ENCODE results near the gene GIPR.

The GIPR gene

GRCh38 chr19:45640849-45641273 lies 27.2 kb upstream of the GIPR start:
- DNase-seq (ENCODE audit: low spot score in 2 of 2) (peak in 1 of 2 donors; percentile 14), ATAC-seq (replicated peaks; ENCODE audit: extremely low read depth, poor library complexity, severe bottlenecking) (no peak)
- Mint-ChIP-seq H3K27ac (ENCODE audit: low read depth) (peak overlapping the region; percentile 97), H3K4me3 (peak overlapping the region; percentile 78), H3K27me3 (no peaks in the 10 kb centered on the region), H3K36me3 (ENCODE audit: insufficient read depth) (peaks cover 15% of the 10 kb centered on the region), H3K9me3 (peaks cover 6% of the 10 kb centered on the region), H3K4me1 (peaks cover 48% of the 10 kb centered on the region)

- peak; percentile 6 for ATAC-seq (replicated peaks; ENCODE audit: extremely low read depth, poor library complexity, severe bottlenecking)
- Mint-ChIP-seq H3K4me3 (peak overlapping the region; percentile 78), H3K27me3 (no peaks in the 10 kb centered on the region), H3K4me1 (peaks cover 55% of the 10 kb centered on the region), H3K27ac (ENCODE audit: low read depth) (peak overlapping the region; percentile 97), H3K9me3 (peaks cover 6% of the 10 kb centered on the region), H3K36me3 (ENCODE audit: insufficient read depth) (peaks cover 17% of the 10 kb centered on the region)
- DNase-seq (ENCODE audit: low spot score in 2 of 2), result peak; percentile 48 to 57
Measured at GRCh38 chr19:45641274-45642105, 26.5 kb upstream of the GIPR start.

- H3K27ac Mint-ChIP-seq (ENCODE audit: low read depth), result peak overlapping the region; percentile 97
- peak; percentile 30 for ATAC-seq (replicated peaks; ENCODE audit: extremely low read depth, poor library complexity, severe bottlenecking)
Measured at GRCh38 chr19:45643024-45643926, 24.7 kb upstream of the GIPR start.

GRCh38 chr19:45643927-45644771 lies 23.9 kb upstream of the GIPR start:
- H3K9me3 Mint-ChIP-seq, result peaks cover 6% of the 10 kb centered on the region
- H3K4me1 Mint-ChIP-seq, result peaks cover 48% of the 10 kb centered on the region
- H3K4me3 Mint-ChIP-seq, result peak overlapping the region; percentile 74
- no peak for DNase-seq (ENCODE audit: low spot score in 2 of 2)
- no peak overlapping the region for H3K27ac Mint-ChIP-seq (ENCODE audit: low read depth)
- H3K36me3 Mint-ChIP-seq (ENCODE audit: insufficient read depth), result peaks cover 14% of the 10 kb centered on the region
- ATAC-seq (replicated peaks; ENCODE audit: extremely low read depth, poor library complexity, severe bottlenecking), result no peak
- H3K27me3 Mint-ChIP-seq, result no peaks in the 10 kb centered on the region

More at GRCh38 chr19:45643024-45643926, 24.7 kb upstream of the GIPR start:
- peaks cover 17% of the 10 kb centered on the region for H3K36me3 Mint-ChIP-seq (ENCODE audit: insufficient read depth)
- H3K4me3 Mint-ChIP-seq, result peak overlapping the region; percentile 78
- peaks cover 56% of the 10 kb centered on the region for H3K4me1 Mint-ChIP-seq
- DNase-seq (ENCODE audit: low spot score in 2 of 2), result peak; percentile 84 to 95
- H3K9me3 Mint-ChIP-seq, result peaks cover 6% of the 10 kb centered on the region
- H3K27me3 Mint-ChIP-seq, result no peaks in the 10 kb centered on the region

GRCh38 chr19:45645068-45645630 lies 22.9 kb upstream of the GIPR start:
- H3K27ac Mint-ChIP-seq (ENCODE audit: low read depth), result peak overlapping the region; percentile 49
- peaks cover 14% of the 10 kb centered on the region for H3K36me3 Mint-ChIP-seq (ENCODE audit: insufficient read depth)
- DNase-seq (ENCODE audit: low spot score in 2 of 2) (peak in 1 of 2 donors; percentile 30), ATAC-seq (replicated peaks; ENCODE audit: extremely low read depth, poor library complexity, severe bottlenecking) (no peak)
- H3K4me1 Mint-ChIP-seq, result peaks cover 47% of the 10 kb centered on the region
- H3K27me3 Mint-ChIP-seq, result no peaks in the 10 kb centered on the region
- peak overlapping the region; percentile 74 for H3K4me3 Mint-ChIP-seq
- H3K9me3 Mint-ChIP-seq, result peaks cover 6% of the 10 kb centered on the region

GRCh38 chr19:45645631-45646344 lies 22.2 kb upstream of the GIPR start:
- Mint-ChIP-seq H3K9me3 (peaks cover 6% of the 10 kb centered on the region), H3K27me3 (no peaks in the 10 kb centered on the region), H3K27ac (ENCODE audit: low read depth) (peak overlapping the region; percentile 49), H3K4me1 (peaks cover 43% of the 10 kb centered on the region), H3K4me3 (peak overlapping the region; percentile 74), H3K36me3 (ENCODE audit: insufficient read depth) (peaks cover 13% of the 10 kb centered on the region)
- ATAC-seq (replicated peaks; ENCODE audit: extremely low read depth, poor library complexity, severe bottlenecking) (peak; percentile 44), DNase-seq (ENCODE audit: low spot score in 2 of 2) (peak; percentile 63 to 74)

- Mint-ChIP-seq H3K36me3 (ENCODE audit: insufficient read depth) (peaks cover 9% of the 10 kb centered on the region), H3K27ac (ENCODE audit: low read depth) (peak overlapping the region; percentile 49), H3K4me3 (peak overlapping the region; percentile 74), H3K27me3 (no peaks in the 10 kb centered on the region), H3K4me1 (peaks cover 38% of the 10 kb centered on the region), H3K9me3 (peaks cover 2% of the 10 kb centered on the region)
- ATAC-seq (replicated peaks; ENCODE audit: extremely low read depth, poor library complexity, severe bottlenecking), result no peak
- no peak for DNase-seq (ENCODE audit: low spot score in 2 of 2)
Measured at GRCh38 chr19:45646345-45646698, 21.7 kb upstream of the GIPR start.

- Mint-ChIP-seq H3K9me3 (no peaks in the 10 kb centered on the region), H3K27me3 (no peaks in the 10 kb centered on the region), H3K36me3 (ENCODE audit: insufficient read depth) (peaks cover 2% of the 10 kb centered on the region), H3K27ac (ENCODE audit: low read depth) (no peak overlapping the region), H3K4me1 (peaks cover 8% of the 10 kb centered on the region), H3K4me3 (no peak overlapping the region)
- DNase-seq (ENCODE audit: low spot score in 2 of 2), result no peak
- ATAC-seq (replicated peaks; ENCODE audit: extremely low read depth, poor library complexity, severe bottlenecking), result no peak
Measured at GRCh38 chr19:45650722-45651121, 17.3 kb upstream of the GIPR start.

- no peak for ATAC-seq (replicated peaks; ENCODE audit: extremely low read depth, poor library complexity, severe bottlenecking)
- Mint-ChIP-seq H3K9me3 (no peaks in the 10 kb centered on the region), H3K27ac (ENCODE audit: low read depth) (no peak overlapping the region), H3K4me1 (no peaks in the 10 kb centered on the region), H3K4me3 (no peak overlapping the region), H3K27me3 (no peaks in the 10 kb centered on the region), H3K36me3 (ENCODE audit: insufficient read depth) (no peaks in the 10 kb centered on the region)
- no peak for DNase-seq (ENCODE audit: low spot score in 2 of 2)
Measured at GRCh38 chr19:45653634-45654033, 14.4 kb upstream of the GIPR start.

GRCh38 chr19:45655073-45655472 lies 12.9 kb upstream of the GIPR start:
- Mint-ChIP-seq H3K9me3 (no peaks in the 10 kb centered on the region), H3K4me3 (no peak overlapping the region), H3K4me1 (no peaks in the 10 kb centered on the region), H3K27me3 (peaks cover 1% of the 10 kb centered on the region), H3K27ac (ENCODE audit: low read depth) (no peak overlapping the region), H3K36me3 (ENCODE audit: insufficient read depth) (no peaks in the 10 kb centered on the region)
- ATAC-seq (replicated peaks; ENCODE audit: extremely low read depth, poor library complexity, severe bottlenecking), result no peak
- DNase-seq (ENCODE audit: low spot score in 2 of 2), result no peak

- no peak for DNase-seq (ENCODE audit: low spot score in 2 of 2)
- Mint-ChIP-seq H3K27me3 (peaks cover 9% of the 10 kb centered on the region), H3K9me3 (no peaks in the 10 kb centered on the region), H3K4me3 (no peak overlapping the region), H3K27ac (ENCODE audit: low read depth) (no peak overlapping the region), H3K4me1 (no peaks in the 10 kb centered on the region), H3K36me3 (ENCODE audit: insufficient read depth) (no peaks in the 10 kb centered on the region)
- no peak for ATAC-seq (replicated peaks; ENCODE audit: extremely low read depth, poor library complexity, severe bottlenecking)
Measured at GRCh38 chr19:45657520-45658167, 10.4 kb upstream of the GIPR start.
